Brain pericyte (primary cell): ENCODE data around the gene PBX4.
"Not testable (repeated sequence)": the region's sequence is repeated elsewhere in the genome, so short reads cannot be mapped to it uniquely, and the experiment has no call there.

ENCODE experiments used
- DNase-seq: peaks from one replicate; pipeline ENCODE4 v3.0.0-alpha.2; 2012; ENCODE audit warnings: low read depth, low spot score

Gene PBX4

GRCh38 chr19:19618219-19619051, at the start of gene PBX4:
PBX4 (minus strand) TSS chr19:19618687; CDS start chr19:19618629, 58 bp downstream.
- DNase-seq: peak; percentile 57

GRCh38 chr19:19665420-19665948, 47.0 kb upstream of the PBX4 start:
- DNase-seq: not testable (repeated sequence)

GRCh38 chr19:19663256-19664120, 45.0 kb upstream of the PBX4 start, which contains the start of gene ATP13A1:
ATP13A1 (minus strand) TSS chr19:19663676; CDS start chr19:19663666, 10 bp downstream.
- peak; percentile 92 for DNase-seq

GRCh38 chr19:19662871-19663255, 44.4 kb upstream of the PBX4 start:
- no peak for DNase-seq

- no peak for DNase-seq
These were observed 43.9 kb upstream of the PBX4 start for GRCh38 chr19:19662344-19662743.

- no peak for DNase-seq
These were observed 43.3 kb upstream of the PBX4 start for GRCh38 chr19:19661675-19662251.

GRCh38 chr19:19661141-19661674, 42.7 kb upstream of the PBX4 start:
- no peak for DNase-seq

- DNase-seq: no peak
These were observed 41.3 kb upstream of the PBX4 start for GRCh38 chr19:19659646-19660245.

GRCh38 chr19:19657397-19657783, 38.9 kb upstream of the PBX4 start:
- DNase-seq: no peak

GRCh38 chr19:19656451-19657396, 38.2 kb upstream of the PBX4 start:
- DNase-seq: no peak

GRCh38 chr19:19655641-19656343, 37.3 kb upstream of the PBX4 start:
- DNase-seq: no peak

GRCh38 chr19:19655051-19655594, 36.6 kb upstream of the PBX4 start:
- DNase-seq: no peak

- DNase-seq: no peak
These were observed 36.0 kb upstream of the PBX4 start for GRCh38 chr19:19654441-19654840.

GRCh38 chr19:19653597-19654147, 35.2 kb upstream of the PBX4 start:
- DNase-seq: no peak

GRCh38 chr19:19652482-19653295, 34.2 kb upstream of the PBX4 start:
- DNase-seq: no peak

GRCh38 chr19:19651076-19651475, 32.6 kb upstream of the PBX4 start:
- no peak for DNase-seq

- no peak for DNase-seq
These were observed 31.8 kb upstream of the PBX4 start for GRCh38 chr19:19650331-19650730.

- no peak for DNase-seq
These were observed 31.1 kb upstream of the PBX4 start for GRCh38 chr19:19649580-19649995.
